Panc1 (cell line): ENCODE measurements around the gene ACD.

Experiments
- CTCF ChIP-seq: fragments of 450-650 bp; IDR thresholded peaks from 2 replicates; pipeline ENCODE4 v1.5.1; 2017; ENCODE audit warnings: mild to moderate bottlenecking
- POLR2AphosphoS5 ChIP-seq: IDR thresholded peaks from 2 replicates; pipeline ENCODE4 v1.6.1; 2012; ENCODE audit warnings: mild to moderate bottlenecking, low read depth, low read length, moderate library complexity
- TCF7L2 ChIP-seq: IDR thresholded peaks from 2 replicates; pipeline ENCODE4 v1.6.1; 2011; ENCODE audit warnings: mild to moderate bottlenecking, low read depth, low read length, inconsistent platforms

GRCh38 chr16:67660564-67661028, 536 bp upstream of the ACD start, which contains the start of gene PARD6A:
- TF ChIP-seq CTCF (no peak), TCF7L2 (no peak), POLR2AphosphoS5 (no peak)
